Stimulated activated naive CD8-positive, alpha-beta T cell treated with anti-CD3 and anti-CD28 coated beads, Interleukin-15, Interleukin-2, amounts not matched to agents 100 U/mL and 50 U/mL, for 24 hours (primary cell): ENCODE measurements around the gene KCNK4.
A peak's percentile ranks its signal among the peaks of the same experiment; 100 is the strongest.
"Not testable (repeated sequence)": the region's sequence is repeated elsewhere in the genome, so short reads cannot be mapped to it uniquely, and the experiment has no call there.

Experiments
- ATAC-seq: fragments of 150-1000 bp; cut with Tn5 transposase; one replicate; pipeline ENCODE4 v1.10.0; 2021
- DNase-seq: peaks from one replicate; pipeline ENCODE4 v3.0.0; 2021

Gene KCNK4

GRCh38 chr11:64307795-64308194, 16.7 kb downstream of the KCNK4 start:
- DNase-seq, ATAC-seq: not testable (repeated sequence)

GRCh38 chr11:64312947-64313346, 21.8 kb downstream of the KCNK4 start:
- ATAC-seq: no peak
- DNase-seq: no peak

DNA sequence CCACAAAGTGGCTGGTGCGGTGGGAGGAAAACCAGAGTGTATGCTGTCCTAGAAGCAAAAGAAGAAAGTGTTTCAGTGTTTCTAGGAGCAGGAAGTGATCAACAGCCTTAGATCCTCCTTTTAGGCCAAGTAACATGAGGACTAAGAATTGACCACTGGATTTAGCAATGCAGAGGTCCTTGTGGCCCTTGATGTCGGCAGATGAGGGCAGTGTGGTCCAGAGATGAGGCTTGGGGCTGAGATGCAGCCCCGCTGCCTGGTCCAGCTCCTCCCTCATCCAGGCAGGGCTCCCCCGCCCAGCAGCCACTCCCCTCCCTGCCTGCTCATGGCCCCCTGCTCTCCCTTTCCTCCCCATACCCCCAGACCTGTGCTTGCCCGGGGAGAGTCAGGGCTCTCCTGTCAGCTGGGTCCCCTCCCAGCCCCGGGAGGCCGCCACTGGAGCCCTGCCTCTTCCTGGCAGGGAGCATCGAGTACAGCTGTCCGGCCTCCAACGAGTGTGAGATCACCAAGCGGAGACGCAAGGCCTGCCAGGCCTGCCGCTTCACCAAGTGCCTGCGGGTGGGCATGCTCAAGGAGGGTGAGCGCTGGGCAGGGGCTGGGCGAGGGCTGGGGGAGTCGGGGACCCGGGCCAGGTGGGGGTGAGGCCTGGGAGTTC, 22.5 kb downstream of the KCNK4 start:
- DNase-seq (no peak), ATAC-seq (no peak)

GRCh38 chr11:64314146-64314804, 23.2 kb downstream of the KCNK4 start:
- no peak for ATAC-seq
- DNase-seq: no peak

GRCh38 chr11:64314805-64315561, 23.9 kb downstream of the KCNK4 start:
- ATAC-seq: no peak
- DNase-seq: no peak

DNA sequence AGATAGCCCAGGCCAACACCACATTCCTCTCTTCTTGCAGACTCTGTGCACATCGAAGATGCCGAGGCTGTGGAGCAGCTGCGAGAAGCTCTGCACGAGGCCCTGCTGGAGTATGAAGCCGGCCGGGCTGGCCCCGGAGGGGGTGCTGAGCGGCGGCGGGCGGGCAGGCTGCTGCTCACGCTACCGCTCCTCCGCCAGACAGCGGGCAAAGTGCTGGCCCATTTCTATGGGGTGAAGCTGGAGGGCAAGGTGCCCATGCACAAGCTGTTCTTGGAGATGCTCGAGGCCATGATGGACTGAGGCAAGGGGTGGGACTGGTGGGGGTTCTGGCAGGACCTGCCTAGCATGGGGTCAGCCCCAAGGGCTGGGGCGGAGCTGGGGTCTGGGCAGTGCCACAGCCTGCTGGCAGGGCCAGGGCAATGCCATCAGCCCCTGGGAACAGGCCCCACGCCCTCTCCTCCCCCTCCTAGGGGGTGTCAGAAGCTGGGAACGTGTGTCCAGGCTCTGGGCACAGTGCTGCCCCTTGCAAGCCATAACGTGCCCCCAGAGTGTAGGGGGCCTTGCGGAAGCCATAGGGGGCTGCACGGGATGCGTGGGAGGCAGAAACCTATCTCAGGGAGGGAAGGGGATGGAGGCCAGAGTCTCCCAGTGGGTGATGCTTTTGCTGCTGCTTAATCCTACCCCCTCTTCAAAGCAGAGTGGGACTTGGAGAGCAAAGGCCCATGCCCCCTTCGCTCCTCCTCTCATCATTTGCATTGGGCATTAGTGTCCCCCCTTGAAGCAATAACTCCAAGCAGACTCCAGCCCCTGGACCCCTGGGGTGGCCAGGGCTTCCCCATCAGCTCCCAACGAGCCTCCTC, 24.8 kb downstream of the KCNK4 start:
- not testable (repeated sequence) for ATAC-seq, DNase-seq

DNA sequence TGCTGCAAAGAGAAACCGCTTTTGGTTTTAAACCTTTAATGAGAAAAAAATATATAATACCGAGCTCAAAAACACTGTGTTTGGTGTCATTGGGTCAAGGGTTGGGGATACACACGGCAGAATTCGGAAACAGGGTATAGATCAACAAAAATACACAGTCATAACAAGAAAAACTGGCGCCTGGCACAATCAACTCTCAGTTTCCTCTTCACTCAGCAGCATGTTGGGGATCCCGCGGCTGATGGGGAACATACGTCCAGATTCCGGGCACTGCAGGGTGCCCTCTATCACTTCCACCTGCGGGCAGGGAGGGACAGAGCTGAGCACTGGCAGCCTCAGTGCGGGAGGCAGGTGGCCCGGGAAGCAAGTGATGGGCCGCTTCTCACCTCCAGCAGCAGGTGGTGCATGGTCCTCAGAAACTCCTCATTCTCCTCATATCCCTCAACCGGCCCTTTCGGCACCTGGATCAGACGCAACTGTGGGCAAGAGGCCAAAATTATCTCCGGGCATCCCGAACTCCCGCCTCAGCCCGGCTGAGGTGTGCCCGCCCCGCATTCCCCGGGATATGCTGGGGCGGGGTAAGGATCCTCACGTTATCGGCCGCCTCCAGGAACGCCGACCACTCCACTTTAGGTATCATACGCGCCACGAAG, 25.7 kb downstream of the KCNK4 start:
- peak; percentile 39 for DNase-seq
- ATAC-seq: no peak

GRCh38 chr11:64317325-64317960, 26.3 kb downstream of the KCNK4 start, which contains the start of gene TRMT112:
Gene TRMT112, minus strand, starts transcription at chr11:64317559. Its CDS starts 33 bp downstream, at chr11:64317526.
- DNase-seq (peak; percentile 95), ATAC-seq (peak; percentile 76)

DNA sequence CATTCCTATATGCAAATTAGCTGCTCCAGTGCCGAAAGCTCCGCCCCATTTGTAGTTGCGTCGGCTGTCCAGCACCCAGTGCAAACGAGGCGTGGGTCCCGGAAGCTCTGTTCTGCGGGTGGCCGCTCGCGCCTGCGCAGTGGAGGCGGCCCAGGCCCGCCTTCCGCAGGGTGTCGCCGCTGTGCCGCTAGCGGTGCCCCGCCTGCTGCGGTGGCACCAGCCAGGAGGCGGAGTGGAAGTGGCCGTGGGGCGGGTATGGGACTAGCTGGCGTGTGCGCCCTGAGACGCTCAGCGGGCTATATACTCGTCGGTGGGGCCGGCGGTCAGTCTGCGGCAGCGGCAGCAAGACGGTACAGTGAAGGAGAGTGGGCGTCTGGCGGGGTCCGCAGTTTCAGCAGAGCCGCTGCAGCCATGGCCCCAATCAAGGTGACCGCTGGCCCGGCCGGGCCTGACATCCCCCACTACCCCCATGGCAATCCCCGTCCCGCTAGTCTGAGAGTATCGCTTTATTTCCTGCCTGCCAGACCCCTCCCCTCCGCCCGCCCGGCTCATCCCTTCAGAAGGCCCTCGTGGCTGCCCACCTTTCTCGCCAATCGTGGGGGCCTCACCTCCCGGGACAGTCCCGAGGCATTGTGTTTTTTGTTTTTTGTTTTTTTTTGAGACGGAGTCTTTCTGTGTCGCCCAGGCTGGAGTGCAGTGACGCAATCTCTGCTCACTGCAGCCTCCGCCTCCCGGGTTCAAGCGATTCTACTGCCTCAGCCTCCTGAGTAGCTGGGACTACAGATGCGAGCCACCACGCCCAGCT, 27.1 kb downstream of the KCNK4 start, which contains the start of gene PRDX5:
TSS of gene PRDX5 (plus strand) at position 161 of the 805 bp plus-strand sequence. CDS start at position 256, 95 bp downstream.
- peak; percentile 80 for ATAC-seq
- peak; percentile 96 for DNase-seq

DNA sequence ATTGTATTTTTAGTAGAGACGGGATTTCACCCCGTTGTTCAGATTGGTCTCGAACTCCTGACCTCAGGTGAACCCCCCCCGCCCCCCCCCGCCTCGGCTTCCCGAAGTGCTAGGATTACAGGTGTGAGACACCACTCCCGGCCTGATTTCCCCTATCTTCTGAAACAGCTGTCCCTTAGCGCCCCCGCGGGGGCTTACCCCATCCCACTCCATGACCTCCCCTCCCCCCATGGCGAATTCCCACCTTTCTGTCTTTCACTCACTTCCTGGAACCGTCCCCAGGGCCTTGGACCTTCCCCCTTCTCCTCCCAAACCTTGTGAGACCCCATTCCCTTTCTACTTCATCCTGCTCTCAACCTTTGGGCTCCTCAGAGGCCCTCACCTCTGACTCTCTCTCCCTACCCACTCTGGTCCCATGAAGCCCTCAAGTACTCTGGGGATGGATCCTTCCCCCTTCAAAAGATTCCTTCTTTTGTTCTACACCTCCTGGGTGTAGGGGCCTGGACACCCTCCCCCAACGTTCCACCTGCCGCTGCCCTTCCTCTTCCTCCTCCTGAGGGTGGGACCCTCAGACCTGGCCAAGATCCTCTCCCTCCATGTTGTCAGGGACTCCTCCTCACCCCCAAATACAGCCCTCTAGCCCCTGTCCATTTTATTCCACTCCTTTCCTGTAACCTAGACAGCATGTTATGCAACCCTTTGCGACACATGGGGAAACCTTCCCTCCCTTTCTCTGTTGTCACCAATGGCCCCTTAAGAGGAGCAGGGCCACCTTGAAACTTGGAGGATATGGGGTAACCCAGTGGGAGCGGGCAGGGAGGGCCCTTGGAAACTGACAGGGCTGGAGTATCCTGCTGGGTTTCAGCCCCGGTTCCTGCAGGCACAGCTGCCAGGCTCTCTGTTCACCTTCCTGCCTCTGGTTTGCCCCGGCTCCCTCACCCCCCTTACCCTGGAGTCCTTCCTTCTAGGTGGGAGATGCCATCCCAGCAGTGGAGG, 28.0 kb downstream of the KCNK4 start:
- DNase-seq (no peak), ATAC-seq (no peak)

- ATAC-seq (no peak), DNase-seq (no peak)
Observed at GRCh38 chr11:64320556-64320955, 29.5 kb downstream of the KCNK4 start.

- ATAC-seq: no peak
- no peak for DNase-seq
Observed at GRCh38 chr11:64321026-64321425, 29.9 kb downstream of the KCNK4 start.

DNA sequence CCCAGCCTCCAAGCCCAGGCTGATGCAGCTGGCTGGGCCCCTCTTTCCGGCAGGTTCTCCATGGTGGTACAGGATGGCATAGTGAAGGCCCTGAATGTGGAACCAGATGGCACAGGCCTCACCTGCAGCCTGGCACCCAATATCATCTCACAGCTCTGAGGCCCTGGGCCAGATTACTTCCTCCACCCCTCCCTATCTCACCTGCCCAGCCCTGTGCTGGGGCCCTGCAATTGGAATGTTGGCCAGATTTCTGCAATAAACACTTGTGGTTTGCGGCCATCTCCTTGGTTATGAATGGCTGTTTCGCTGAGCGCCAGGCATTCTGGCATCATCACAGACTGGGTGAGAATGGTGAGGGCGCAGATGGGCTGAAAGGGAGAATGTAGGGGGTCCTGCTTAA, 30.4 kb downstream of the KCNK4 start:
- DNase-seq: no peak
- ATAC-seq: no peak

GRCh38 chr11:64322925-64323260, 31.8 kb downstream of the KCNK4 start:
- ATAC-seq (no peak), DNase-seq (no peak)

DNA sequence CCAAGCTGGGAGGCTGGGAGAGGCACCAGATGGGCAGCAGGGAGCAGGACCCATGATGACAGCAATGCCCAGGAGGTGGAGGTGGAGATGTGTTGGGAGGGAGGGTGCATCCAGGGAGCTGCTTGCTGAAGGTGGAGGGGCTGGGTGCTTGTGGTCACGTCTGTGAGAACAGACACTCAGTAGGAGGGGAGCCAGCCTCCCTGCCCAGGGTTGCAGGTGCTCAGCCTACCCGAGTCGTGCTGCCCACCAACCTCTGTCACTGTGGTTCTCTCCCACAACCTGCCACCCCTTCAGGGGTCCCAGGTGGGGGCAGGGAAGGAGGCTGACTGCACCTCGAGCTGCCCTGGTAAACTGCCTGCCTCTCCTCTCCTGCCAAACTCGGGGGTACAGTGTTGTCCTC, 32.3 kb downstream of the KCNK4 start:
- ATAC-seq (no peak), DNase-seq (no peak)

- DNase-seq, ATAC-seq: not testable (repeated sequence)
Observed at GRCh38 chr11:64323984-64324383, 32.9 kb downstream of the KCNK4 start.

GRCh38 chr11:64324692-64325469, 33.8 kb downstream of the KCNK4 start:
- DNase-seq (no peak), ATAC-seq (no peak)

DNA sequence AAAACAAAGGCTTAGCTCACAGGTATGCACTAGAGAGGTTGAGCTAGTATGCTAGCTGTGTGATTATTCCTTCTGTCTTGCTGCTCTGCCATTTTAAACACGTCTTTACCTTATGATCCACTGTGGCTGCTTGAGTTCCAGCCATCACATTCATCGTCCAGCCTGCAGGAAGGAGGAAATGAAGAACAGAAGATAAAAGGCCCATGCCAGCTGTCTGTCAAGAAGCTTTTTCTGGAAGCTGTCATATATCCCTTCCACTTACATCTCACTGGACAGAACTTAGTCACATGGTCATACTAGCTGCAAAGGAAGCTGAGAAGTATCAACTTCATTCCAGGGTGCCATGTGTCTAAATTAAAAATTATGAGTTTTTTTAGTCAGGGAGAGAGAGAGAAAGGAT, 36.3 kb downstream of the KCNK4 start:
- no peak for ATAC-seq
- DNase-seq: no peak
